Heart right ventricle (tissue), 16 donors: ENCODE data around the gene FBLN5. TPM values are rescaled to one million over a fixed set of nuclear protein-coding genes. Genes with fewer than 3 reads are reported as not detected.
"Not testable (repeated sequence)": the region's sequence is repeated elsewhere in the genome, so short reads cannot be mapped to it uniquely, and the experiment has no call there.

ENCODE experiments used
- ATAC-seq, 8 donors: fragments of 200-7000 bp; cut with Tn5 transposase; one replicate each; pipeline ENCODE4 v1.9.1; 2020; ENCODE audit warnings: mild to moderate bottlenecking in 8 of 8, moderate library complexity in 8 of 8, moderate number of reproducible peaks in 1 of 8
- DNase-seq, 2 donors: peaks; one replicate each; pipeline ENCODE4 v3.0.0-alpha.2; 2020
- H3K27ac ChIP-seq, 10 donors: fragments of 200-600 bp; sonication (generic) in 2 of 10; one replicate each; pipeline versions ENCODE4 v1.5.0 to v1.8.0; 2020 to 2022; ENCODE audit warnings: mild to moderate bottlenecking in 3 of 10
- H3K27me3 ChIP-seq, 7 donors: fragments of 200-600 bp; one replicate each; pipeline ENCODE4 v1.8.0; 2021 to 2022; ENCODE audit warnings: mild to moderate bottlenecking in 2 of 7
- H3K36me3 ChIP-seq, 9 donors: fragments of 200-600 bp; sonication (generic) in 1 of 9; one replicate each; pipeline versions ENCODE4 v1.5.0 to v1.8.0; 2020 to 2022; ENCODE audit warnings: mild to moderate bottlenecking in 2 of 9
- H3K4me1 ChIP-seq, 9 donors: fragments of 200-600 bp; sonication (generic) in 1 of 9; one replicate each; pipeline versions ENCODE4 v1.5.0 to v1.8.0; 2020 to 2022; ENCODE audit warnings: mild to moderate bottlenecking in 4 of 9
- H3K4me3 ChIP-seq, 10 donors: fragments of 200-600 bp; sonication (generic) in 2 of 10; one replicate each; pipeline versions ENCODE4 v1.5.0 to v1.8.0; 2020 to 2022; ENCODE audit warnings: mild to moderate bottlenecking in 7 of 10, moderate library complexity in 2 of 10
- H3K9me3 ChIP-seq, 11 donors: fragments of 200-600 bp in 10 of 11; sonication (generic) in 2 of 11; one replicate each; pipeline versions ENCODE4 v1.5.0 to v1.8.0; 2013 to 2022; ENCODE audit warnings: mild to moderate bottlenecking in 2 of 11, control low read depth in 1 of 11, moderate library complexity in 1 of 11
- CTCF ChIP-seq, 9 donors: fragments of 200-600 bp; sonication (generic) in 2 of 9; IDR thresholded peaks; one replicate each; pipeline versions ENCODE4 v1.5.0 to v1.8.0; 2021 to 2022; ENCODE audit warnings: antibody characterized with exemption in 9 of 9, mild to moderate bottlenecking in 5 of 9, moderate library complexity in 1 of 9
- WGBS, 2 donors: extraction: QIAGEN DNeasy Blood & Tissue Kit; methylation state at CpG; one replicate each; pipeline ENCODE4 v1.1.7; 2013; ENCODE audit warnings: inconsistent platforms in 1 of 2; 5-methylcytosine and 5-hydroxymethylcytosine counted together
- intact Hi-C, 10 donors: fragments of 100-400 bp; cut with DNase I; formaldehyde crosslinking; loops; one replicate each; pipeline versions ENCODE4 v1.11.1 to v1.14.2; 2022
- polyA plus RNA-seq, 2 donors: library from polyadenylated mRNA; stranded (reverse); fragments of 200-250 nt; gene quantifications; one replicate each; pipeline ENCODE4 v1.2.3, GENCODE V29; 2013
- total RNA-seq, 10 donors: library from RNA; stranded (reverse); fragmentation: NEBNext Ultra II Directional in 3 of 10; extraction: Animal tissue kit (Norgen Biotek cat#: 25700) in 3 of 10; gene quantifications; one replicate each; pipeline versions ENCODE4 v1.2.1 to v1.2.4, GENCODE V29; 2021 to 2023
- donor health status: Arrhythmogenic right ventricular cardiomyopathy.
- donor health status: ischemic (EF 13 %, LVEDD 7.1; RV severe dilation, severe dysfunction).
- donor health status: healthy with polysubstance abuse.
- donor health status: DM: no; HTN: yes; CAD: no.
- donor health status: DM: no; HTN: no; CAD: no.
- donor health status: ischemic (EF 25% LVEDD 6.9; RV normal size, moderate dysfunction).
- donor health status: ischemic (EF 25% LVEDD 5.7; RV mildly dilated, moderate dysfunction).
- donor health status: healthy.
- donor health status: DM: yes; HTN: yes; CAD: no.
- donor health status: Ischemic cardiomyopathy.
- donor health status: ischemic (EF 35%, LVEDD 5.7; RV mildly dilated, moderate dysfunction).
- donor health status: nonischemic (EF 11% LVEDD 7.7; RV severe dilation, severe dysfunction).
- donor health status: DM: yes; HTN: yes; CAD: no.
- donor health status: PGD.
- donor health status: ischemic (EF 29% LVEDD 5.4; RV normal size, mild dysfunction).
- donor health status: nonischemic (EF 23%, LVEDD 6.1; RV moderate dilation, normal function).

Gene FBLN5
- total and polyA plus RNA-seq, 12 donors: 25.3 to 91.5 (median 41.7) TPM

- Histone ChIP-seq H3K27me3 (no peaks in the 10 kb centered on the region), H3K4me1 (peaks cover 0 to 66% (median 14%) of the 10 kb centered on the region in 9 donors), H3K4me3 (no peak overlapping the region), H3K9me3 (no peaks in the 10 kb centered on the region), H3K27ac (peak overlapping the region in 2 of 10 donors; percentile 71), H3K36me3 (no peaks in the 10 kb centered on the region)
- TF ChIP-seq CTCF (IDR thresholded peaks at IDR 0.05): no peak
- DNase-seq (no peak), ATAC-seq (no peak)
- intact Hi-C loops: no loop called here
- WGBS, 2 donors: 82 to 83% methylated on average over 5 of the region's 5 CpGs
These were observed 49.1 kb downstream of the FBLN5 start for GRCh38 chr14:91898372-91898771.

- WGBS, 2 donors: 88 to 91% methylated on average over 5 of the region's 5 CpGs
- intact Hi-C loops, H3K27me3 ChIP-seq, ATAC-seq, H3K36me3 ChIP-seq, DNase-seq, H3K9me3 ChIP-seq, H3K4me3 ChIP-seq: not testable (repeated sequence)
- Histone ChIP-seq H3K27ac (peak overlapping the region in 9 of 10 donors; percentile 22 to 71 (median 63)), H3K4me1 (peaks cover 0 to 62% (median 16%) of the 10 kb centered on the region in 9 donors)
These were observed 49.8 kb downstream of the FBLN5 start for GRCh38 chr14:91897716-91898115.

GRCh38 chr14:91897106-91897701, 50.3 kb downstream of the FBLN5 start:
- H3K27ac ChIP-seq: peak overlapping the region in 9 of 10 donors; percentile 22 to 71 (median 63)

GRCh38 chr14:91896419-91896818, 51.1 kb downstream of the FBLN5 start:
- Histone ChIP-seq H3K36me3 (no peaks in the 10 kb centered on the region), H3K4me1 (peaks cover 0 to 63% (median 23%) of the 10 kb centered on the region in 9 donors), H3K4me3 (no peak overlapping the region), H3K9me3 (no peaks in the 10 kb centered on the region), H3K27me3 (no peaks in the 10 kb centered on the region), H3K27ac (peak overlapping the region in 7 of 10 donors; percentile 6 to 71 (median 62))
- DNase-seq (no peak), ATAC-seq (no peak)
- 89% methylated on average over 4 of the region's 4 CpGs for WGBS, 2 donors
- TF ChIP-seq CTCF (IDR thresholded peaks at IDR 0.05): no peak
- intact Hi-C loops: no loop called here

More at GRCh38 chr14:91897106-91897701, 50.3 kb downstream of the FBLN5 start:
- intact Hi-C loops: no loop called here
- no peaks in the 10 kb centered on the region for H3K36me3 ChIP-seq
- no peak overlapping the region for H3K4me3 ChIP-seq
- H3K4me1 ChIP-seq: peaks cover 0 to 62% (median 20%) of the 10 kb centered on the region in 9 donors
- no peaks in the 10 kb centered on the region for H3K27me3 ChIP-seq
- 43 to 52% methylated on average over 10 of the region's 10 CpGs for WGBS, 2 donors
- TF ChIP-seq CTCF (IDR thresholded peaks at IDR 0.05): no peak
- DNase-seq: peak; percentile 53 to 59
- ATAC-seq: peak; percentile 43 to 85 (median 72)
- H3K9me3 ChIP-seq: no peaks in the 10 kb centered on the region

GRCh38 chr14:91893669-91894068, 53.8 kb downstream of the FBLN5 start:
- Histone ChIP-seq H3K4me3 (no peak overlapping the region), H3K27me3 (no peaks in the 10 kb centered on the region), H3K36me3 (no peaks in the 10 kb centered on the region), H3K27ac (peak overlapping the region in 4 of 10 donors; percentile 33 to 81 (median 51)), H3K9me3 (no peaks in the 10 kb centered on the region), H3K4me1 (peaks cover 0 to 67% (median 36%) of the 10 kb centered on the region in 9 donors)
- ATAC-seq (no peak), DNase-seq (no peak)
- TF ChIP-seq CTCF (IDR thresholded peaks at IDR 0.05): no peak
- intact Hi-C loops: no loop called here
- 77 to 83% methylated on average over 4 of the region's 4 CpGs for WGBS, 2 donors
